Stimulated activated CD8-positive, alpha-beta memory T cell treated with anti-CD3 and anti-CD28 coated beads, Interleukin-2, amount 100 ng/mL, for 48 hours (primary cell): ENCODE measurements around the gene DCAF10.
"Not testable (repeated sequence)": the region's sequence is repeated elsewhere in the genome, so short reads cannot be mapped to it uniquely, and the experiment has no call there.

Experiments used
- DNase-seq, 2 donors: peaks; one replicate each; pipeline ENCODE4 v3.0.0-alpha.2; 2020; ENCODE audit warnings: low read depth in 2 of 2

Gene DCAF10

DNA sequence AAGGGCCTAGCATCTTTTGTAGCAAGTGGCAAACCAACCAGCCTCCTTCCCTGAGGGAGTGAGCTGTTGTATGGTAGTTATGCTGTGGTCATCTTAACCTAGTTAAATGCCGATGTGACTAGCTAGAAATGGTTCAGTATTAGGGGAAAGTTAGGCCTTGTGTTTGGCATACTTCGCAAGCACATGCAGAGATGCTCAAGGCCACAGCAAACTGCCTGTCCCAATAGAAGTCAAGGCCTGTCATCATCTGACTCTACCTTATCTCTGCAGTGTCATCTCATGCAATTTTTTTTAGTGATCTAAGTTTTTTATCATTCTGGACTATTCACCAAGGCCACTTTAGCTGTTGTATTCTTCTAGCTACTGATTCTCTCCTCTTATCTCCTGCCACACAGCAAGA, 10.5 kb upstream of the DCAF10 start:
- no peak for DNase-seq

DNA sequence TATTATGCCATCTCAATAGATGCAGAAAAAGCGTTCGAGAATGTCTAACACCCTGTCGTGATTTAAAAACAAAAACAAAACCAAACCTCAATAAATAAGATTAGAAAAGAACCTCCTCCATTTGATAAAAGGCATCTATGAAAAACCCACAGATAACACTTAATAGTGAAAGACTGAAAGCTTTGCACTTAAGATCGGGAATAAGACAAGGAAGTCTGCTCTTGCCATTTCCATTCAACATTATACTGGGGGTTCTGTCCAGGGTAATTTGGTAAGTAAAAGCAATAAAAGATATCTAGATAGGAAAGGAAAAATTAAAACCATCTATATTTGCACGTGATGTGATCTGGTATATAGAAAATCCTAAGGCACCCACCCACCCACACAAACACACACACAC, 8.5 kb upstream of the DCAF10 start:
- DNase-seq: no peak

DNA sequence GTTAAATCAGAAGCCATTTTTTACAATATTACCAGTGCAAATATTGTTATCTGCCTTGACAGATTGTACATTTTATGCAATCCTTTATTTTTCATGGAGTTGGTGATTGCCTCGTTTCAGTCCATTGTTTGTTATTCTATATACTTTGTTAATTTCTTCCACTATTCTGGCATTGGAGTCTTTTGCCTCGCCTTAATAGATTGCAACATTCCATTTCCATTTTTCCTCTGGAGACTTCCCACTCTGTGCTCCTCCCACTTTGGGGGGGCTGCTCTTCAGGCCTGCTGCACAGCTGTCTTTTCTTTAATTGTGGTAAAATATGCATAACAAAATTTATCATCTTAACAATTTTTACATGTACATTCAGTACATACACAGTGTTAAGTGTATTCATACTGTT, 4.4 kb upstream of the DCAF10 start:
- no peak for DNase-seq

DNA sequence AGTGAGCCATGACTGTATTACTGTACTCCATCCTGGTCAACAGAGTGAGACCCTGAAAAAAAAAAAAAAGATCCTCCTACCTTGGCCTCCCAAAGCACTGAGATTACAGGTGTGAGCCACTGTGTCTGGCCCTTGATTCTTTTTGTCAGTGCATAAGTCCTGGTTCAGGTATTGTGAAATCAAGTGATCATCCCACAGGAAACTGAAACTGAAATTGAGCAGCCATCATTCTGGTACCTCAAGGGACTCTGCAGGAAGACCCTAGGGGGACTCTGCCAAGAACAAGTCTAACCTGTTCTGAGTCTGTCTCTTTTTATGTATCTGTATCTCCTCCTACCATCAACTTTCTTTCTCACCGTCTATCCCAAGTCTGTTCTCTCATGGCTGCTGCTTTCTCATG, 1.9 kb upstream of the DCAF10 start:
- no peak for DNase-seq

DNA sequence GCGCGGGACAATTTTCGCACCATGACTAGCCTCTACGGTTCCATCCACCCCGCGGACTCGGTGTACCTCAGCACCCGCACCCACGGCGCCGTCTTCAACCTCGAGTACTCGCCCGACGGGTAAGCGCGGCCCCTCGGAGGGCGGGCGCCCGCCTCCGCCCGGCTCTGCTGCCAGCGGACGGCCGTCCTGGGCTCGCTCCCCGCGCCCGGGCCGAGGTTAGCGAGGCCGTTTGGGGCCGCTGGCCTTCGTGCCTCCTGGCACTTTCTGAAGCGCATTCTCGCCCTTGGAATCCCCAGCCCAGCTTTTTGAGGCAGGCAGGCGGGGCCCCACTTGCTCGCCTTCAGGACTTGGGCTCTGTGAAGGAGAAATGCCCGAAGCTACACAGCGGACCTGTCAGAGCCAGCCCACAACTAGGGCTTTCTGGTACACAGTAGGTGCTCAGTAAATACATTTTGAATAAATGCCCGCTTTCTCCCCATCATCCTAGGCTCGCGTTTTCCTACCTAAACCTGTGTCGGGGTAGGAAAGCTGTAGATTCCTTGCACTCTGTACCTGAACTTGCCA, 772 bp downstream of the DCAF10 start:
- DNase-seq: peak; percentile 16 to 25

DNA sequence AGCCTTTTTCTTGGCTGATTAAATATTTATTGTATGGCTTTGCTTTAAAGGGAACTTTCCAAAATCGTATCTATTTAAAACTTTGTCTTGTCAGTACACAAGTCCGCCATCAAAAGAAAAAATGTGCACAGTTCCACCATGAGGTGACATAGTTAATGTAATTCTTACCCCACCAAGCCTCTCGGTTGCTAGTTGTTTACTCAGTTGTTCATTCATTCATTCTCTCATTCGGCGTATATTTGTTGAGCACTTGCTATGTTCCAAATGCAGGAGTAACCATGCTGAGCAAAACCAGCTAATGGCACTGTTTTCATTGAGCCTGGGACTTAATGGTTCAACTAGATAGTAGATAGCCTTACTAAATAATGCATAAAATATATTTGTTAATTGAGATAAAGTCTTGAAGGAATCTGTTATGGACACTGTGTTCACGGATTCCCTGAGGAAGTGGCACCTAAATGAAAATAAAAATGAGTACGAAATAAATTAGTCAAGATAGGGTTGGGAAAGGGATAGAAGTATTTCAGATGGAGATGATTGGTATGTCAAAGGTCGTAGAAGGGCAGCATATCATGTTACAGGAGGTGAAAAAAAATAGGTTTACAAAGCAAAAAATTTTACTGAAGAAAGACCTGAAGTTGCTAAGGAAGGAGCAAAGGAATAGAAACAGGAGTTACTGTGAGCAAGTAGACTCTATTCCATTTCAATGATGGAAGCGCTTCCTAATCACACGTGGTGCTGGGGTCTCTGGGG, 1.5 kb downstream of the DCAF10 start:
- DNase-seq: no peak

DNA sequence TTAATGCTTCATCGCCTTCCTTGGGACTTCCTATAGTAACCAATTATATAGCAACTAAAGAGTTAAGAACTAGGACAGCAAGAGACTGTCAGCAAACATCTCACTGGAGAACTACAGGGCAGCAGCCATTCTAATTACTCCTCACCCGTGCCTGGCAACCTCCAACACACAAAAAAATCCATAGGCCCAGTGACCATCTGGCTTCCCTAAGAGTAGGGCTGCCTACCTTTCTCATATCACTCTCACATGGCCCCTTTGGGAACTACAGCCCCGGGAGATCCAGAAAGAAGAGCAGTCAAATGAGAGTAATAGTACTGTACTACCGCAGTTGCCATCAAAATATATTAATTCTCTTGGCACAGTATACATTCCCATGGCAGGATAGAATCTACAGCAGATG, 5.7 kb downstream of the DCAF10 start:
- DNase-seq: no peak

DNA sequence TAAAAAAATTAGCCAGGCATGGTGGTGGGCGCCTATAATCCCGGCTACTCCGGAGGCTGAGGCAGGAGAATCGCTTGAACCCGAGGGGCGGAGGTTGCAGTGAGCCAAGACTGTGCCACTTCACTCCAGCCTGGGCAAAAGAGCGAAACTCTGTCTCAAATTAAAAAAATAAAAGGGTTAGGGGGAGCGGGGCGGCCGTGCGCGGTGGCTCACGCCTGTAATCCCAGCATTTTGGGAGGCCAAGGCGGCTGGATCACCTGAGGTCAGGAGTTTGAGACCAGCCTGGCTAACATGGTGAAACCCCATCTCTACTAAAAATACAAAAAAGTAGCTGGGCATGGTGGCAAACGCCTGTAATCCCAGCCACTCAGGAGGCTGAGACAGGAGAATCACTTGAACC, 9.1 kb downstream of the DCAF10 start:
- not testable (repeated sequence) for DNase-seq

DNA sequence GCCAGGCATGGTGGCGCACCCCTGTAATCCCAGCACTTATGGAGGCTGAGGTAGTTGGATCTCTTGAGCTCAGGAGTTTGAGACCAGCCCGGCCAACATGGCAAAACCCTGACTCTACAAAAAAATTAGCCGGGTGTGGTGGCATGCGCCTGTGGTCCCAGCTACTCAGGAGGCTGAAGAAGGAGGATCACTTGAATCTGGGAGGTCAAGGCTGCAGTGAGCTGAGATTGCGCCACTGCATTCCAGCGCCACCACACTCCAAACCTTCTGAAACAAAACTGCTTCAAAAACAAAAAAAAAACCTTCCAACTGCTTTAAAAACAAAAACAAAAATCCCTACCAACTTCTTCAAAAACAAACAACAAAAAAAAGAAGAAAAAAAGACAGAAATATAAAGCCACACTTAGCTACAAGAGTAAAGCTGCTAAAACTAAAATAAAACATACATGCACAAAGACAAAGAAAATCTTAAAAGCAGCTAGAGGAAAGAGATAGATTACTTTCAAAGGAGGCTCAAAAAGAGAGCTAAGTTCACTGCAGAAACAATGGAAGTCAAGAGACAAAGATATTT, 11.4 kb downstream of the DCAF10 start:
- no peak for DNase-seq

DNA sequence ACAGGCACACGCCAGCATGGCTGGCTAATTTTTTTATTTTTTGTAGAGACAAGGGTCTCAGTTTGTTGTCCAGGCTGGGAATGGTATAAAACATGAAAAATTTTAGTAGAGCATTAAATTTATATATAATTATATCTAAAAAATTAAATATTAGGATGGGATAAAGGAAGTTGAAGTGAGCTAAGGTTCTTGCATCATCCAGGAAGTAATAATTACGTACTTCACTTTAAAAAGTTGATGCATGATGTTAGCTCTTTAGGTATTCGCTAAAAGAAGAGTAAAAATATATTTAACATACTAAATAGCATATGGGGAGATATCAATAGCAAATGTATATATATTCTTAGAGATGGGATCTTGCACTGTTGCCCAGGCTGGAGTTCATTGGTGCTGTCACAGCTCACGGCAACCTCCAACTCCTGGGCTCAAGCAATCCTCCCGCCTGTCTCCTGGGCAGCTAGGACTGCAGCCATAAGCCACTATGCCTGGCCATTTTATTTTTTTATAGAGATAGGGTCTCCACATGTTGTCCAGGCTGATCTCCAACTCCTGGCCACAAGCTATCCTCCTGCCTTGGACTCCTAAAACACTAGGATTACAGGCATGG, 12.3 kb downstream of the DCAF10 start:
- DNase-seq: no peak

DNA sequence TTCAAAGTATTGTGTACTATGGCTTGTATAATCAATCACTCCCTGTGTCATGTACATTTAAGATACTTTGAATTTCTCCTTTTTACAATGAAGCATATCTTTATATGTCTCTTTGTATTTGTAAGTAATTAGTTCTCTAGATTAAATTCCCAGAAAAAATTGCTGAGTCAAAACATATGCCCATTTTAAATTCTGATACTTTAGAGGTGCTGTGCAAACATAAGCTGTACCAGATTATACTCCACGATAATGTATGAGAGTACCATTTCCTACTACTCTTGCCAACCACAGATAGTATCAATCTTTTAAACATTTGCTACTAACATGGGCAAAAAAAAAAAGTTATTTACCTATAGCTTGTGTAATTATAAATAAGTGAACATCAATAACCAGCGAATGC, 18.3 kb downstream of the DCAF10 start:
- DNase-seq: no peak

DNA sequence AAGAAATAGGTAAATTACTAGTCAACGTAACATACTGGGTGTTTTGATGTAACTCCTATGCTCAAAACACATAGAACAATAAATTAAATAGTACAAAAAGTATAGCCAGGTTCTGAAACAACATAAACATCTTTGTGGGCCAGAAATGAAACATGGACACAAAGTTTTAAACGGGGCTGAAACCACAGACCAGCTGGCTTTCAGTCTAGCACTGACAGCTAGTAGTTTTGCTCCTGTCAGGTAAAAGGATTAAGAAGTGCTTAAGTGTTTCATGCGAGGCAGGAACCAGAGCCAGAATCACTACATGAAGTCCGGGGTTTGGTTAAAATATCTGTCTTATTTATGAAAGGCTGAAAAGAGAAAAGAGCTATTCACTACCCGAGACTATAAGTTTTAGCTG, 19.5 kb downstream of the DCAF10 start:
- DNase-seq: no peak

DNA sequence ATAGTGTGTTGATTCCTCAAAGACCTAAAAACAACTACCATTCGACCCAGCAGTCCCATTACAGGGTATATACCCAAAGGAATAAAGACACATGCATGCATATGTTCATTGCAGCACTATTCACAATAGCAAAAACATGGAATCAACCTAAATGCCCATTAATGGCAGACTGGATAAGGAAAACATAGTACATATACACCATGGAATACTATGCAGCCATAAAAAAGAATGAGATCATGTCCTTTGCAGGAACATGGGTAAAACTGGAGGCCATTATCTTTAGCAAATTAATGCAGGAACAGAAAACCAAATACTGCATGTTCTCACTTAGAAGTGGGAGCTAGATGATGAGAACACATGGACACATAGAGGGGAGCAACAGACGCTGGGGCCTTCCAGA, 24.6 kb downstream of the DCAF10 start:
- DNase-seq: not testable (repeated sequence)

DNA sequence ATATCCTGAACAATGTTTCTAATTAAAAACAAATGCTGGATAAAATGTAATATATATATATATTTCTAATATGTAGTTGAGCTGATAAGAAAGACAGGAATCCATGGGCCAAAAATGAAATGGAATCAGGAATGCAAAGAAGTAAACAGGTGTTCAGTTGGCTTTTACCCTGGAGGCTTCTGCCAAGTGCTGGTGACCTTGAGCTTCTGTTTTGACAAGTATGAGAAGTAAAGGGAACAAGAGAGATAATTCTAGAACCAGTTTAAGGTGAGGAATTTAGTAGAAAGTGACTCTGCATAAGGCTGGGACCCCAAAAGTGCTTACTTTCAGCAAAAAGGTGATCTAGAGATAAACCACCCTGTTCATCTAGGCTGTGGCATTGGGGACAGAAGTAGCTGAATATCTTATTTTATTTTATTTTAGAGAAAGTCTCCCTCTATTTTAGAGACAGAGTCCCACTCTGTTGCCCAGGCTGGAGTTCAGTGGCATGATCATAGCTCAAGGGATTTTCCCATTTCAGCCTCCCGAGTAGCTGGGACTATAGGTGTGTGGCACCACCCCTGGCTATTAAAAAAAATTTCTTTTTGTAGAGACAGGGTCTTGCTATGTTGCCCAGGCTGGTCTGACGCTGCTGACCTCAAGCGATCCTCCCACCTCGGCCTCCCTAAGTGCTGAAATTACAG, 27.0 kb downstream of the DCAF10 start:
- DNase-seq: no peak

DNA sequence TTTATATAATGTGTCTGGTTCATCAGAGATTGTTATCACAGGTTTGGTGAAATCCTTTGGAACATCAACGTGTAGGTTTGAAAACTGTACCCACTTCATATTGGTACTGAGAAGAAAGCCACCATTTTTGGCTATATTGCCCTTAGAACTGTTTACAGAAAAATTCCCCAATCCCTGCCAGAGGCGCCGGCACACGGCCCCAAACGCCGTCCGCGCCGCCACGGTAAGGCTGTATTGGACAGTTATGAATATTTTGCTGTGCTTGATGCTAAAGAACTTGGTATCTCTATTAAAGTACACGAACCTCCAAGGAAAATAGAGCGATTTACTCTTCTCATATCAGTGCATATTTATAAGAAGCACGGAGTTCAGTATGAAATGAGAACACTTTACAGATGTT, 35.2 kb downstream of the DCAF10 start:
- DNase-seq: no peak

DNA sequence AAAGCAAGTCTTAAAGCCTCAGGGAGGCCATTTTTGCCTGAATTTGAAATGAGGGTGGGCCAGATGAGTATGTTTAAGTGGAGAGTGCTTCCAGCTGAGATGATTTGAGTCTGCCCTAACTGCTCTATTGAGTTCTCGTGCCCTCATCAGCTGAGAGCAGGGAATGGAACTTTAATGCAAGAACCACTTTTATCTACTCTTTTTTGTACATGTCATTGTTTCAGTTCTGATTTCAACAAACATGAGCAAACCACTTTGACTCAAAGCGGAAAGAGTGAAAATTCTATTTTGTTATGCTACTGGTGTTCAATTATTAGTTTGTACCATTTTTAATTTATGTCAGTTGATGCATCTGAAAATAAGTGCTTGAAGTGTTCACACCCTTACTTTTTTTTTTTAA, 35.8 kb downstream of the DCAF10 start:
- no peak for DNase-seq

DNA sequence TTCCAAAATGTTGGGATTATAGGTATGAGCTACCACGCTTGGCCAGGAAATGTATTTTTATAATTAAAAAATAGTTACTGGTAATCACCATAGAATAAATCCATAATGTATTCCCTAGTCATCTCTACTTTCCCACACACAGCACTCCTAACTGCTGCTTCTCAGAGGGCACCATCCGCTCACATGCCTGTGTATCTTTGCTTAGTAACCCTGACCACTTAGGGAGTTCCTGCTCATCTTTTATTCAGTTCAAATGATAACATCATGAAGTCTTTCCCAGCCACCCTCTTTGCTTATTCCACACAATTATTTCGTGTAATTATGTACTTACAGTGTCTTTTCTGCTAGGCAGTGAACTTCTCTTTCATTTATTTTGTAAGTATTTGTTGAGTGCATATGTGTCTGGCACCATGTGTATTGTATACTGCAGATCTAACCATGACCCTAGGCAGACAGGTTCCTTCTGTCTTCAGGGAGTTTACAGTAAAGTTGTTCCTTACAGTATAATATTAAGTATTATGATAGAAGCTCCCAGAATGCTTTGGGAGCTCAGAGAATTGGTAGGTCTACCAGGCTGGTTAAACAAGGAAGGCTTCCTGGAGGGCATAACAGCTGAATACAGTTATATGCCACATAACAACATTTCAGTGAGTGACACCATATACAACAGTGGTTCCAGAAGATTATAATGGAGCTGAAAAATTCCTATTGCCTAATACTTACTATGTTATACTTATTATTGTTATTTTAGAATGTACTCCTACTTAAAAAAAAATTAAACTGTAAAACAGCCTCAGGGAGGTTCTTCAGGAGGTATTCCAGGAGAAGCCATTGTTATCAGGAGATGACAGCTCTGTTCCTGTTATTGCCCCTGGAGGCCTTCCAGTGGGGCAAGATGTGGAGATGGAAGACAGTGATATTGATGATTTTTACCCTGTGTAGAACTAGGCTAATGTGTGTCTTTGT, 39.2 kb downstream of the DCAF10 start:
- no peak for DNase-seq

DNA sequence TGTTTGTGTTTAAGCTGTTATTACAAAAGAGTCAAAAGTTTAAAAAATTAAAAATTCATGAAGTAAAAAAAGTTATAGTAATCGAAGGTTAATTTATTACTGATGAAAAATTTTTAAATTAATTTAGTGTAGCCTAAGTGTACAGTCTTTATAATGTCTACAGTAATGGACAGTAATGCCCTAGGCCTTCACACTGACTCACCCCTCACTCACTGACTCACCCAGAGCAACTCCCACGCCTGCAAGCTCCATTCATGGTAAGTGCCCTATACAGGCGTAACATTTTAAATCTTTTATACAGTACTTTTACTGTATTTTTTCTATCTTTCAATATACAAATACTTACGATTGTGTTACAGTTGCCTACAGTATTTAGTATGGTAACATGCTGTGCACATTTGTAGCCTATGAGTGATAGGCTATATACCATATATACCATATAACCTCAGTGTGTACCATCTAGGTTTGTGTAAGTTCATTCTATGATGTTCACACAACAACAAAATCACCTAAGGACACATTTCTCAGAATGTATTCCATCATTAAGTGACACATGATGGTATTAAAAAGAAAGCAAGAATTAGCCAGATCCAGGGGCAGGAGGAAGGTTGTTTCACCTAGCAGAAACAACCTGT, 40.1 kb downstream of the DCAF10 start:
- DNase-seq: peak in 1 of 2 donors; percentile 5

DNA sequence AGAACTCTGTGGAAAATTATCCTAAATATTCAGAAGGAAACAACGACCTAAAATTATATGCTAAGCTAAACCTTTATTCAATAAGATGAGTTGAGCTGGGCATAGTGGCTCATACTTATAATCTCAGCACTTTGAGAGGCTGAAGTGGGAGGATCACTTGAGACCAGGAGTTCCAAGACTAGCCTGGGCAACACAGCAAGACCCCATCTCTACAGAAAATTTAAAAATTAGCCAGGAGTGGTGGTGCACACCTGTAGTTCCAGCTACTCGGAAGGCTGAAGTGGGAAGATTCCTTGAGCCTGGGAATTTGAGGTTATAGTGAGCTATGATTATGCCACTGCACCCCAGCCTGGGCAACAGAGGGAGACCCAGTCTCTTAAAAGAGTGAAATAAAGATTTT, 51.6 kb downstream of the DCAF10 start:
- DNase-seq: no peak

DNA sequence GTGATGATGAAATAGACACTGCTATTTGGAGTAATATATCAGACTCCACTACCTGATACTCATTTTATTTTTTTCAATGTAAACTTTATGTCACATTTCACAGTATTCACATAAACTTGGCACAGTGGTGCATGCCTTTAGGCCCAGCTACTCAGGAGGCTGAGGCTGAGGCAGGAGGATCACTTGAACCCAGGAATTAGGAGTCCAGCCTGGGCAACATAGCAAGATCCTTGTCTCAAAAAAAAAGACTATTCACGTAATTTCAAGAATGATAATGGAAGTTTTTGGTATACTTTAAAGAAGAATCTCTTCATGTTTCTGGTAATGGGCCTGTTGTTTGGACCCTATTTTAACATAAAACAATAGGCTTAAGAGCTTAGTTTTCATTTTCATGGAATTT, 56.0 kb downstream of the DCAF10 start:
- no peak for DNase-seq

DNA sequence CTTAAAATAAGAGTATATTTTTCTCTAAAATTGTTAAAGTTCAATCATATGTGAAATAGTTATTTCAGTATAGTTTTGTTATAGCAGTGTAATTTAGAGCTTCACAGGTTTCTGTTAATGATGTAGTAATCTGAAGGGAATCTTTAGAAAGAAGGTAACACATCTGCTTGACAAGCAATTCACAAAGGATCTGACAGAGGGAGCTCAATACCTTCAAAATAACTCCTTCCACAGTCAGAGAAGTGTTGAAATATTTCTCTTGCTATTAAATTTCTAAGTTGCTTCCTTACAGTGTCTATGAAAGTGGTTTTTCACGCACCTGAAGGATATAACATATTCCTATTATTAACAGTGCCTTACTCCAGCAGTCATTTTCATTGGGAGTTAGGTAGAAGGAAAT, 58.4 kb downstream of the DCAF10 start:
- DNase-seq: no peak
